COR-L47 (cell line): ENCODE measurements around the gene DOCK7.
"Not testable (repeated sequence)": the region's sequence is repeated elsewhere in the genome, so short reads cannot be mapped to it uniquely, and the experiment has no call there.

Experiments used
- DNase-seq: peaks from one replicate; lab custom pipeline; 2025; lab: John Stamatoyannopoulos, UW

DOCK7 gene

DNA sequence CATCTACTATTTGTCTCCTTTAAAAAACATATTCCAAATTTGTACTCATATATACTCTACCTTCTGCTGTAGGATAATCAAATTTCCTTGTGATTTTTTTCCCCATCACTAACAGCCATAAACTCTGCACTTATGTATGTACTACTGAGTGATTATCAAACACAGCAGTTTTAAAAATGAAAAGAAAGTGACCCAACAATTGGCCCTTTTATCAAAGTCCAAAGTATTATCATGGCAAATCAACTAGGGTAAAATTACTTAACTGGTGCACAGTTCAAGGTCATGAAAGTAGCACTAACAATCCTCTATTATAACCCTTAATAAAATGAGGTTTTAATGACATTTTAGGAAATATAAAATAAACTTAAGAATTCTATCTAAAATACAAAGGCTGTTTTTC, 79.3 kb downstream of the DOCK7 start:
- no peak for DNase-seq

DNA sequence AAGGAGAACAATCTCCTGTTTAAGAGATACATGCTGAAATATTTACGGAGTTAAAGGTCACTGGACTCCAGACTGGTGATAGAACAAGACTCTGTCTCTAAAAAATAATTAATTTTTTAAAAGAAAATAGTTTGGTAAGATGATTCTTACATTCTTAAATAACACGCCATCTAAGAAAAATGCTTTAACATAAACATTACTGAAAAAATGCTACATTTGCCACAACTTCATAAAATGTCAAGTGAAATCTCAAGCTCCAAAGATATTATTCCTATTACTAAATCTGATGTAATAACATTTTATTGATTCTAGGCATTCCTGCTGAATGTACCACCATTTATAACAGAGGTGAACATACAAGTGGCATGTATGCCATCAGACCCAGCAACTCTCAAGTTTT, 86.7 kb downstream of the DOCK7 start:
- DNase-seq, result no peak

GRCh38 chr1:62599044-62599443, 89.1 kb downstream of the DOCK7 start:
- DNase-seq, result no peak

GRCh38 chr1:62597281-62597680, 90.9 kb downstream of the DOCK7 start, which contains the start of gene ANGPTL3:
Gene ANGPTL3, plus strand, starts transcription at chr1:62597520. Its CDS starts 47 bp downstream, at chr1:62597567.
- DNase-seq, result no peak

GRCh38 chr1:62595647-62596046, 92.5 kb downstream of the DOCK7 start:
- no peak for DNase-seq

DNA sequence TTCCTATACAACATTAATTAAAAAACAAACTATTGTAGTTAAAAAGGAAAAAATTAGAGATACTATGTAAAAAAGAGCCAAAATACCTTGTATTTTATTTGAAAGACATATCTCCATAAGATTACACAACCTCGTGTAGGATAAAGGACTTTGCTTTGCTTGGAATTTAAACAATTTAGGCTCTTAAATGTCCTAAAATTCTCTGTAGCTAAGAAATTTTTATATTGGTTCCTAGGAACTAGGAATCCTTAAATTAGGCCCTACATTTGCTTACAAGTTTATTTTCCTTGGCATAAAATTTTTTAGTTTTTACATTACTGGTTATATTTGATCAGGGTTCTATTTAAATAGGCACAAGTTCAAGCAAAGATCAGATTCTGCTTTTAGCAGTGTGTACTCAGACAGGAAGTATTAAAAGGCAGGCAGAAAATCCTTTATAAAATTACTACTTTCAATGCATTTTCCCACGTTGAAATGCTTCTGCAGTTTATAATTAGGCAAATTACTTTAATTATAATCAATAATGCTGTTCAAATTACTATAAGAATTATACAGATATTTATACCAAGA, 94.3 kb downstream of the DOCK7 start:
- DNase-seq, result no peak

DNA sequence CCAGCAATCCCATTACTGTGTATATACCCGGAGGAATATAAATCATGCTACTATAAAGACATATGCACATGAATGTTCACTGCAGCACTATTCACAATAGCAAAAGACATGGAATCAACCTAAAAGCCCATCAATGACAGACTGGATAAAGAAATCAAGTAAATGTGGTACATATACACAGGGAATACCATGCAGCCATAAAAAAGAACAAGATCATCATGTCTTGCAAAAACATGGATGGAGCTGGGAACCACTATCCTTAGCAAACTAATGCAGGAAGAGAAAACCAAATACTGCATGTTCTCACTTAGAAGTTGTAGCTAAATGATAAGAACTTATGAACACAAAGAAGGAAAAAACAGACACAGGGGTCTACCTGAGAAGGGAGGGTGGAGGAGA, 97.2 kb downstream of the DOCK7 start:
- no peak for DNase-seq

GRCh38 chr1:62590255-62590969, 97.8 kb downstream of the DOCK7 start:
- no peak for DNase-seq

DNA sequence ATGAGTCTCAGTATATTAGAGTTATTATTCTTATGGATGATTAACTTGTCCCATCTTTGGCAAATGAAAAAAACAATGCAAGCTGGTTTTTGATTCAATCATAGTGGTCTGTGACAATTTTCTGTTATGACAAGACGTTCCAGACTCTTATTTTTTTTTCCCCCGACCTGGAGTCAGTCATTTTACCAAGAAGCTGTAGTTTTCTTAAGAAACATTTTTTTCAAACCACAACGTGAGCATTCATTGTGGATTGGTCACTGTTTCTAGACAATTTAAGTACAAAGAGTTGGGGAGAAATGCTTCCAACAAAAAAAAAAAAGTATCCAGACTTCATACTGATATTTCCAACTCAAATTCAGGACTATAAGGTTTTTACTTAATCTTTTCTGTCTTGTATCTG, 98.9 kb downstream of the DOCK7 start:
- DNase-seq, result no peak

DNA sequence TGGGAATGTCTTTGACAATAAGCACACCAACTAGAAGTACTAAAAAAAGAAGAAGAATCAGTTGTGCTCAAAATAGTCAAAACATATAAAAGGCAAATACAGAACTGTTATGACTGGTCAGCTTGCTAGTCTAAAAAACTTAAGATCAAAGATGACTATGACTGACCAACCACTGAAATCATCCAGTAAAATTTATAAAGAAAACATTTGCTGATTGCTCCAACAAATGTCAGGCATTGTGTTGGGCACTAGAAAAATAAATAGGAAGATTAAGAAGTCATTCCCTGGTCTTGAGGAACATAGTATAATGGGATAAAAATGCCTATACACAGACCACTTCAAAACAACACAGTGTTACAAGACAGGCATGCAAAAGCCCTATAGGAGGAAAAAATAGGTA, 100.2 kb downstream of the DOCK7 start:
- DNase-seq, result no peak

DNA sequence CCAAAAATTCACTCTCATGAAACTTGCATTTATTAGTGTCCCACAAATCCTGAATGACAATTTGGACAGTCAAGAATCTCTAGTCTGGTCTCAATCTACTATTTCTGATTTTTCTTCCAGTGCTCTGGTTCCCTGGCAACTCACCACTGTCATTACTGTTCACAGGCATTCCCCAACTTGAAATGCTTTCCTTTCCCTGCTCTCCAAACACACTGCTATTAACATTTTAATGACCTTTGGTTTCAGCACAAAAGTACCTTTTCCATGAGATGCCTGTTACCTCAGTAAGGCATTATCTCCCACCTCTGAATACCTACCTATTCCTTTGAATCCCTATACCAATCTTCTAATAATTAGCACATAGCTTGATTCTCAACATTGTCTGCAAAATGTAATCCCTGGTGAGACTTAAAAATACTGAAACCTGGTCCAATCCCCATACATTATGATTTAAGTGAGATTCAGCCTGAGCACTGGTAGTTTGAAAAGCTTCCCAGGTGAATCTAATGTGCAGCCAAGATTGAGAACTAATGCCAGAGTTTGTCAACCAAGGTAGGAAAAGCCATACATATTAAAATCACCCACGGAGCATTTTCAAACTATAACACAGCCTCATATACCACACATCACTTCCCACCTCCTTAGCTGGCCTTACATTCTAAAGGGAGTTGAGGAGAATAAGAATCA, 102.6 kb downstream of the DOCK7 start:
- DNase-seq, result no peak

- no peak for DNase-seq
Observed at GRCh38 chr1:62573675-62574074, 114.5 kb downstream of the DOCK7 start.

DNA sequence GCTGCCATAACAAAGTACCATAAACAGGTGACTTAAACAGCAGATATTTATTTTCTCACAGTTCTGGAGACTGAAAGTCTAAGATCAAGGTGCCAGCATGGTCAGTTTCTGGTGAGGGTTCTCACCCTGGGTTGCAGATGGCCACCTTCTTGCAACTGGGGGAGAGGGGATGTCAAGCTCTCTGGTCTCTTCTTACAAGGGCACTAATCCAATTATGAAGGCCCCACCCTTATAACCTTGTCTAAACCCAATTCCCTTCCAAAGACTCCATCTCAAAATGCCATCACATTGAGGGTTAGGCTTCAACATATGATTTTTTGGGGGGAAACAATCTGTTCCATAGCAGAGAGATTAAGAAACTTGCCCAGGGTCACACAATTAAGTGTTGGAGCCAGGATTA, 115.7 kb downstream of the DOCK7 start:
- DNase-seq, result no peak

DNA sequence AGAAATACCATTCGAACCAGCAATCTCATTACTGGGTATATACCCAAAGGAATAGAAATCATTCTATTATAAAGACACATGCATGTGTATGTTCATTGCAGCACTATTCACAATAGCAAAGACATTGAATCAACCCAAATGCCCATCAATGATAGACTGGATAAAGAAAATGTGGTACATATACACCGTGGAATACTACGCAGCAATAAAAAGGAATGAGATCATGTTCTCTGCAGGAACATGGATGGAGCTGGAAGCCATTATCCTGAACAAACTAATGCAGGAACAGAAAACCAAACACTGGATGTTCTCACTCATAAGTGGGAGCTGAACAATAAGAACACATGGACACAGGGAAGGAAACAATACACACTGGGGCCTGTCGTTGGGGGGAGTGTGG, 116.7 kb downstream of the DOCK7 start:
- not testable (repeated sequence) for DNase-seq

DNA sequence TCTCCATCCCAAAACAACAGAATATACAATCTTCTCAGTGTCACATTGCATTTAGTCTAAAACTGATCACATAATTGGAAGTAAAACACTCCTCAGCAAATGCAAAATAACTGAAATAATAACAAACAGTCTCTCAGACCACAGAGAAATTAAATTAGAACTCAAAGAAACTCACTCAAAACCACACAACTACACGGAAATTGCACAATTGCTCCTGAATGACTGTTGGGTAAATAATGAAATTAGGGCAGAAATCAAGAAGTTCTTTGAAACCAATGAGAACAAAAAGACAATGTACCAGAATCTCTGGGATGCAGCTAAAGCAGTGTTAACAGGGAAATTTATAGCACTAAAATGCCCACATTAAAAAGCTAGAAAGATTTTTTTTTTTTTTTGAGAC, 120.3 kb downstream of the DOCK7 start:
- not testable (repeated sequence) for DNase-seq

DNA sequence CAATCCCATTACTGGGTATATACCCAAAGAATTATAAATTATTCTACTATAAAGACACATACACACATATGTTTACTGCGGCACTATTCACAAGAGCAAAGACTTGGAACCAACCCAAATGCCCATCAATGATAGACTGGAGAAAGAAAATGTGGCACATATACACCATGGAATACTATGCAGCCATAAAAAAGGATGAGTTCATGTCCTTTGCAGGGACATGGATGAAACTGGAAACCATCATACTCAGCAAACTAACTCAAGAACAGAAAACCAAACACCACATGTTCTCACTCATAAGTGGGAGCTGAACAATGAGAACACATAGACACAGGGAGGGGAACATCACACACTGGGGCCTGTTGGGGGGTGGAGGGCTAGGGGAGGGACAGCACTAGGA, 121.0 kb downstream of the DOCK7 start:
- DNase-seq, result not testable (repeated sequence)

GRCh38 chr1:62561306-62561705, 126.9 kb downstream of the DOCK7 start:
- no peak for DNase-seq

DNA sequence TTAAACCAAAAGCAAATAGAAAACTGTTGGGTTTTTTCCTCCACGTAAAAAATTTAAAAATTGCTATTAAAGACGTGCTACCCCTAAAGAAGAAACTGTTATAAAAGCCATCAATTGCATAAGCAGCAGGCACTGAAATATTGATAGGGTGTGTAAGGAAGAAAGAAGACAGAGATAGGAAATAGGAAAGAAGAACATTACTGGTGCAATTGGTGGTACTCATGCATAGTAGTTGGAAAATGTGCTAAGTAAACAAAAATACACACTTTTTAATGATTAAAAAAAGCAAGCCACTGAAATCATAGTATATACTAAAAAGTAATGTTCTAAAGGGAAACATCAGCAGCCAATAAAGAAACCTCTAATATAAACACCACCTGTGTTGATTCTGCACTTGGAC, 143.6 kb downstream of the DOCK7 start:
- no peak for DNase-seq

- DNase-seq, result no peak
Observed at GRCh38 chr1:62541048-62541447, 147.1 kb downstream of the DOCK7 start.

- no peak for DNase-seq
Observed at GRCh38 chr1:62539028-62539447, 149.1 kb downstream of the DOCK7 start.

- no peak for DNase-seq
Observed at GRCh38 chr1:62536865-62537264, 151.3 kb downstream of the DOCK7 start.

GRCh38 chr1:62530516-62531154, 157.6 kb downstream of the DOCK7 start:
- no peak for DNase-seq

GRCh38 chr1:62529227-62529626, 159.0 kb downstream of the DOCK7 start:
- no peak for DNase-seq
